ENCODE data around the gene MORN1. TPM values are rescaled to one million over a fixed set of nuclear protein-coding genes. Genes with fewer than 3 reads are reported as not detected.

MORN1 gene
- total and polyA plus RNA-seq, 9 of the 15 experiments (the other 6 are each of a cell fraction or from before 2014, with no cell fraction given): 0.24 to 9.3 (median 4.2) TPM

DNA sequence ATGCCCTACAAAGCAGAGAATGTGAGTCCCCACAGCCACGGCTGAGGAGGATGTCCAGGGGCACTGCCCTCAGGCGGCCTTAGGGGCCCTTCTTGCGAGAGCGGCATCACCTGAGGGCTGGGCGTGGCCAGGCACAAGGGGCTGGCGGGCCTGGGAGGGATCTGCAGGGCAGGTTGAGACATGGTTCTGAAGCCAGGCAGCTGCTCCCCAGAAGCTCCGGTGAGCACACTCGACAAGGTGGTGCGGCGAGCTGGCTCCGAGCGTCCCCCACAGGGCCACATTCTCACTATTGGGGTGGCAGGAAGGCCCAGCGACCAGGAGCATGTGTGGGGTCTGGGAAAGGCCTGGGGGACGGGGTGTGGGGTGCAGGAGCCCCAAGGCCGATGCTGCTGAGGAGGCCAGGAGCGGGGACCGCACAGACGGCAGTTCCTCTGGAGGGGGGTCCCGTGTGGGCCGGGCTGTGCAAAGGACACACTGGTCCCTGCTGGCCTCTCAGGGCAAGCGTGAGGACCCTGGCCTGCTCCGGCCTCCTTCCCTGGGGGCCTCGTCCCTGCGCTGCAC is 47.2 kb downstream of the MORN1 start:
- H3K36me3 ChIP-seq (ENCODE audit: control insufficient read depth, insufficient read depth, low read length): no peaks in the 10 kb centered on the region
- H3K27me3 ChIP-seq (ENCODE audit: control insufficient read depth in 2 of 2, insufficient read depth in 2 of 2, low read length in 2 of 2): peaks cover 72 to 92% of the 10 kb centered on the region in 2 experiments; a peak in 4 of 5 replicates
- CTCF ChIA-PET (ENCODE audit: low intra/inter-chr PET ratio): no interaction called here
- H3K4me2 ChIP-seq (ENCODE audit: insufficient read depth, low read length): no peak overlapping the region
- H3K27ac ChIP-seq (ENCODE audit: extremely low read depth, low read depth, low read length): no peak overlapping the region
- no peak for TF ChIP-seq ZNF766 (CRISPR knock-in tag; conservative IDR thresholded peaks at IDR 0.05)
- TF ChIP-seq PCBP1 (IDR thresholded peaks at IDR 0.05; ENCODE audit: low read depth, low read length, poor library complexity, severe bottlenecking): peak; percentile 15
- no peak for TF ChIP-seq ESRRB (CRISPR knock-in tag; IDR thresholded peaks at IDR 0.05; ENCODE audit: borderline replicate concordance)
- H3K9me1 ChIP-seq (ENCODE audit: control insufficient read depth, insufficient read depth, low read length): no peaks in the 10 kb centered on the region
- no peaks in the 10 kb centered on the region for H3K79me2 ChIP-seq (ENCODE audit: control insufficient read depth, insufficient read depth, low read length)
- WGBS (ENCODE audit: insufficient coverage, low coverage, missing lambda C conversion rate): 14% methylated on average over 21 of the region's 24 CpGs
- no peak overlapping the region for H2AFZ ChIP-seq (ENCODE audit: low read depth, low read length)
- no TSS peak for BruUV-seq (replicated peaks)
- no peak overlapping the region for H3K4me3 ChIP-seq
- intact Hi-C loops (cut with micrococcal nuclease): no loop called here
- H3K9ac ChIP-seq (ENCODE audit: insufficient read depth in 1 of 2, low read depth in 2 of 2, low read length in 2 of 2): peak overlapping the region in 1 of 2 experiments; percentile 9; a peak in 1 of 4 replicates
- DNase-seq (ENCODE audit: extremely low read depth in 1 of 4, low spot score in 3 of 4) (no peak), FAIRE-seq (no peak), ATAC-seq (no peak)
- H3K4me1 ChIP-seq (replicated peaks in 1 of 2; ENCODE audit: control insufficient read depth in 2 of 2, insufficient read depth in 2 of 2, low read length in 2 of 2): peaks cover 0 to 47% of the 10 kb centered on the region in 2 experiments; a peak in 2 of 5 replicates
- POLR2A ChIA-PET: interaction anchor here (0.7 kb wide), 1 partner anchor 11 kb away, joined by 4 read pairs; no protein-coding TSS in a partner anchor
- H4K20me1 ChIP-seq (replicated peaks; ENCODE audit: control insufficient read depth, insufficient read depth, low read length): peaks cover 20% of the 10 kb centered on the region
- H3K9me3 ChIP-seq (replicated peaks; ENCODE audit: control insufficient read depth, insufficient read depth, low read depth, low read length): no peaks in the 10 kb centered on the region
- in situ Hi-C loops (cut with MboI): no loop called here

All from K562 (cell line).